Stimulated activated CD8-positive, alpha-beta memory T cell treated with anti-CD3 and anti-CD28 coated beads, Interleukin-7, amount 100 ng/mL, for 1 hour (primary cell): Measurements from ENCODE around the gene OXLD1.
A peak's percentile ranks its signal among the peaks of the same experiment; 100 is the strongest.
"Not testable (repeated sequence)": the region's sequence is repeated elsewhere in the genome, so short reads cannot be mapped to it uniquely, and the experiment has no call there.

Experiments
- DNase-seq, 2 donors: peaks; one replicate each; pipeline ENCODE4 v3.0.0-alpha.2; 2020; ENCODE audit warnings: low read depth in 2 of 2

The OXLD1 gene

GRCh38 chr17:81683584-81684441 lies 17.4 kb upstream of the OXLD1 start, which contains the start of the genes ARL16 and HGS:
Gene ARL16 (minus strand): TSS chr17:81683797. CDS start chr17:81683753, 44 bp downstream.
Gene HGS (plus strand): TSS chr17:81684011. CDS start chr17:81684067, 56 bp downstream.
- DNase-seq, result peak; percentile 93 to 94

- DNase-seq, result no peak
These were observed 16.8 kb upstream of the OXLD1 start for GRCh38 chr17:81683208-81683583.

DNA sequence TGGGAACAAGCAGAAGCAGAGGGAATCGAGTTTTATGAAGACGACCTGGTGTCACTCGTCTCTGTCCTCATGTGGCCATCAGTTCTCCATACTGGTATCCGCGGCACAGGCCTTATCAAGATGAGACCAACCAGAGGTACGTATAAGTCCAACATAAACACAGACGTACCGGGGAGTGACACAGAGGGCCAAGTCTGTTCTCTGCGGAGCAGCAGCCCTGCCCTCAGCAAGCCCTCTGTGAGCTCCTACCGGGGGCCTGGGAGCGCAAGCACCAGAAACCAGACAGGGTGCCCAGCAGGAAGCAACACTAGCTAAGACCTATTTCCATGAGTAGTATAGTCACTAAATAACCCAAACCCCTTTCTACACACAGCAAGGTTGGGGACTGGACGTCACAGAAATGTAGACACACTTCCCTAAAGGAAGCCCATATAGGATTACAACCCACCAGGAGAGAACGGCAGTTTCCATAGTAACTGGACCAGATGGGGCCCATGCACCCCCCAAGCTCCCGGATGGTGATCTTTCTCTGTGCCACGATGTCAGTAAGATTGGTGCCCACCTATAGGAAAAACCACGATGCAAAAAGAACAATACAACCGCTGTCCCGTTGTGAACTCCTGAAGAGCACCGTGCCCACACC lies 16.3 kb upstream of the OXLD1 start:
- no peak for DNase-seq

GRCh38 chr17:81681672-81682071 lies 15.3 kb upstream of the OXLD1 start:
- DNase-seq, result no peak

GRCh38 chr17:81680150-81680549 lies 13.7 kb upstream of the OXLD1 start:
- no peak for DNase-seq

DNA sequence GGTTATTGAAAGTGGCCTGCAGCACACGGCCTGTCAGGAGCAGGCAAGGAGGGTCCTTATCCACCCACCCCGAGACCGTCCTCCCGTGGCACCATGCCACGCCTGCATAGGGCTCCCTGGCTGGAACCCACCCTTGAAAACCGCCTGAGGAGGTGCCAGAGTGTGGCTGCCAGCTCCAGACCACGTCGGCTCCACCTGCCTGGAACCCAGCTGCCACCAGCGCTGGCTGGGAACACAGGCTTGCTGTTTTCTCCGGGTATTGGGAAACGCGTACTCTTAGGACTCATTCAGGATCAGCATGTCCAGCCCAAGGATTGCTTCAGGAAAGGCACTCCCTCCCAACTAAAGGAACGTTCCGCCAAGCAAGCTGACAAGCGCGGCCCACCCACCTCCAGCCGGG lies 10.5 kb upstream of the OXLD1 start:
- no peak for DNase-seq

DNA sequence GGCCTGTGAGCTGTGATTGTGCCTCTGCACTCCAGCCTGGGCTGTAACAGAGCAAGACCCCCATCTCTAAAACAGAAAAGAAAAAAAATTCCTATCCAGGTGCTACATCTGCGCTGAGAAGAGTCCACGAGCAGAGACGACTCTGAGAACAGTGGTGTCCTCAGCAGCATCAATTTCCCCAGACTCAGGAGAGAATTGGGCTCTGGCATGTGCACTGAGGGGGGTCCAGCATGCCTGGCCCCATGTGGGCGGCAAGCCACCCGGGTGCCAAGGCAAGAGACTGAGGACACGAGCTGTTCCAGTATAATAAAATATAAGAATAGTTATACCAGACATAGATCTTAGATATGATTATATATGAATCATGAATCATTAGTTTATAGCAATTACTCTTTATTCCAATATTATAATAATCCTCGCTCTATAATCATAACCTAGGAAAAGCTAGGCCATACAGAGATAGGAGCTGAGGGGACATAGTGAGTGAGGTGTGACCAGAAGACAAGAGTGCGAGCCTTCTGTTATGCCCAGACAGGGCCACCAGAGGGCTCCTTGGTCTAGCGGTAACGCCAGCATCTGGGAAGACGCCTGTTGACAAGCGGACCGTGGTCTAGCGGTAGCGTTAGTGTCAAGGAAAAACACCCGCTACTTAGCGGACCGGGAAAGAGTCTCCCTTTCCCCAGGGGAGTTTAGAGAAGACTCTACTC lies 9.3 kb upstream of the OXLD1 start:
- not testable (repeated sequence) for DNase-seq

- no peak for DNase-seq
These were observed 7.3 kb upstream of the OXLD1 start for GRCh38 chr17:81673561-81674258.

DNA sequence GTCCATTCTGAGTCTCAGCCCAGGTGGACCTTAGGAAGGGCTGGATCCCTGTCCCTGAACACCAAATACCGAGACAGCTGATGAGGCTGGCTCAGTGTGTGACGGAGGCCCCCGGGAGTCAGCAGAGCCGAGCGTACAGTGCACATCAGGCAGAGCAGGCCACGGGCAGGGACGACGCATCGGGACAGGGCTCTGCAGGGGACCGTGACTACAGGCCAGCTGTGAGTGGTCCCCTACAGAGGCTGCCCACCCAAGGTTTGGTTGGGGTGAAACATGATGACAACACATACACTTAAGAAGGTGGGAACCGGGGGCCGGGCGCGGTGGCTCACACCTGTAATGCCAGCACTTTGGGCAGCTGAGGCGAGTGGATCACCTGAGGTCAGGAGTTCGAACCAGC lies 6.5 kb upstream of the OXLD1 start:
- DNase-seq, result no peak

DNA sequence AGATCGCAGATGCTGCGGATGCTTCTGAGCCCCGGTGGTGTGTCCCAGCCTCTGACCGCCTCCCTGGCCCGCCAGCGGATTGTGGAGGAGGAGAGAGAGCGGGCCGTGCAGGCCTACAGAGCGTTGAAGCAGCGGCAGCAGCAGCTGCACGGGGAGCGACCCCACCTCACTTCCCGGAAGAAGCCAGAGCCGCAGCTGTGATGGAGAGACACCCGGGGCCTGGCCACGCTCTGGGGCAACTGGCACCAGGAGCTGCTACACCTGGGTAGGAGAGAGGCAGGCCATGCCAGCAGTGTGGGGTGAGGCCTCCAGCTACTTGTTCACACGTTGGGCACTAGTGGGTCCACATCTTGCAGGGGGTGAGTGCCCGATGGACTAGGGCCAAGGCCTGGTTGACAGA lies 6.1 kb upstream of the OXLD1 start:
- no peak for DNase-seq

- DNase-seq, result no peak
These were observed 1.3 kb upstream of the OXLD1 start for GRCh38 chr17:81667754-81668153.

- DNase-seq, result no peak
These were observed 388 bp downstream of the OXLD1 start for GRCh38 chr17:81666092-81666341.

DNA sequence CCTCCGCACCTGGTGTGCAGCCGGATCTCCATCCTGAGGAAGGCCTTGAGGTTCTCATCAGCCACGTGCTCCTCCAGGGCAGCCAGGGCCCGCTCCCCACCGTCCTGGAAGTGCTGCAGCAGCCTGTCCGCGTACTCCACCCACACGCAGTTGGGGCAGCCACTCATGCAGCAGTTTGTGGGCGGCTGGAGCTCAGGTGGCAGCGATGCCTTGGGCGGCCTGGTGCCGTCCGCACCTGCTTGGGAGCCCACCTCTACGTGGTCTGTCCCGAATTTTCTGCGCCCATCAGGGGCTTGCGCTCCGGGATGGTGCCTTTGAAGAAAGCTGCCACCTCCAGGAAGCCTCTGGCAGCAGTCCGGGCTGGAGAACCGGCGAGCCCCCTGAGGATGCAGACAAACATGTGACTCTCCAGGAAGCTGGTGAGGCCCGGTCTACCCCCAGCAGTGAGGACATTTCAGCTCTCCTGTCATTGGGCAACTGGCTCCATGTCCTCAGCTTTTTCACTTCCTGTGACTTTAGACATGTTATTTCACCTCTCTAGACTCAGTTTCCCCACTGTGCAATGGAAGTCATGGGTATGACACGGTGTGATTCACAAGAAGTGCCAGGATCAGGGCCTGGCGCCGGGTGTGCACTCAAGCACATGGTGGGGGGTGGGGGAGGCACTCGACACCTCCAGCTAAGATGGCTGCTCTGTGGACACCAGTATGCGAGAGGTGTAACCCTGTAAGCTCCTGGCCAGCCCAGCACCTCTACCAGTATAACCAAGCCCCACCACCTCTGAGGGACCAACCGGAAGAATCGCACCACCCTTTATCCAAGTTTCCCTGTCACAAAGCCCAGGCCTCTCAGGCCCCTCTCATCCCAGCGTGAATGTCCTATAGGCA lies 957 bp downstream of the OXLD1 start:
- no peak for DNase-seq

DNA sequence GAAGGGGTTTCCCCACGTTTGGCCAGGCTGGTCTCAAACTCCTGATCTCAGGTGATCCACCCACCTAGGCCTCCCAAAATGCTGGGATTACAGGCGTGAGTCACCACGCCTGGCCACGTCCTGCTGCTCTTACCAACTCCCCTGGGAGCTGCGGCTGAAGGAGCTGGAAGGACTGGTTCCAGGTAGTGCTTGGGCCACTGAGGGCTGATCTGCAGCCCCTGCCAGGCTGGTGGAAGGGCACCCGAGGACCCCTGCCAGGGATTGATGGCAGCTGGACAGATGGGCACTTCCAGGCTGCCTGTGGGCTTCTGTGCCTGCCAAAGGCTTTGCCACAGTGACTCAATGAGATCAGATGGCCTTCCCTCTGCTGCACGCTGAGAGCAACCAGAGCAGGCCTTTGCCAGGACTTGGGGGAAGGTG lies 2.3 kb downstream of the OXLD1 start:
- no peak for DNase-seq

DNA sequence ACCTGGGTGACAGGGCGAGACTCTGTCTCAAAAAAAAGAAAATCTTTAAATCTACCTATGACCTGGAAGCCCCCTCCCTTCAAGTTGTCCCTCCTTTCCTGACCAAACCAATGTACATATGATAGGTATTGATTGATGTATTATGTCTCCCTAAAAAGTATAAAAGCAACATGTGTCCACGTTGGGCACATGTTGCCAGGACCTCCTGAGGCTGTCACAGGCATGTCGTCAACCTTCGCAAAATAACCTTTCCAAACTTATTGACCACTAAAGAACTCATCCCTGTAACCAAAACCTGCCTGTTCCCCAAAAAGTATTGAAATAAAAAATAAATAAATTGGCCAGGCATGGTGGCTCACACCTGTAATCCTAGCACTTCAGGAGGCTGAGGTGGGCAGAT lies 4.4 kb downstream of the OXLD1 start:
- no peak for DNase-seq

GRCh38 chr17:81660441-81660840 lies 6.0 kb downstream of the OXLD1 start:
- DNase-seq, result no peak

- no peak for DNase-seq
These were observed 7.4 kb downstream of the OXLD1 start for GRCh38 chr17:81659038-81659437.

DNA sequence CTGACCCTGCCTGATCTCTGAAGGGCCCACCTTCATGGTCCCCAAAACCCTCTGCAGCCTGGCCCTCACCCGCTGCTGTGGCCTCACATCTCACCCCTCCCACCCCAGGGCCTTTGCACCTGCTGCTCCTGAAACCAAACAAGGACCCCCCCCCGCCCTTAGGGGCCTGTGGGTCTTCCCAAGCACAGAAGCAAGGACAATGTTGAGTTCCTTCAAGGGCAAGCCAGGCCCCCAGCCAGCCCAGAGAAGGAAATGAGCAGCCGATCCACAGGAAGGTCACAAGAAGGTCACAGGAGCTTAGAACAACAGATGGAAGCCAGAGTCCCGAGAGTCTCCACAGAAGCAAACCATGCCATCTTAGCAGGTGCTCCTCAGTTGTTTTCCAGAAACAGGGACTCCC lies 9.6 kb downstream of the OXLD1 start:
- no peak for DNase-seq

- DNase-seq, result no peak
These were observed 10.2 kb downstream of the OXLD1 start, which contains the start of gene PDE6G for GRCh38 chr17:81656118-81656743. Gene PDE6G (minus strand): TSS chr17:81656542. CDS start chr17:81653305, 3,237 bp downstream.

DNA sequence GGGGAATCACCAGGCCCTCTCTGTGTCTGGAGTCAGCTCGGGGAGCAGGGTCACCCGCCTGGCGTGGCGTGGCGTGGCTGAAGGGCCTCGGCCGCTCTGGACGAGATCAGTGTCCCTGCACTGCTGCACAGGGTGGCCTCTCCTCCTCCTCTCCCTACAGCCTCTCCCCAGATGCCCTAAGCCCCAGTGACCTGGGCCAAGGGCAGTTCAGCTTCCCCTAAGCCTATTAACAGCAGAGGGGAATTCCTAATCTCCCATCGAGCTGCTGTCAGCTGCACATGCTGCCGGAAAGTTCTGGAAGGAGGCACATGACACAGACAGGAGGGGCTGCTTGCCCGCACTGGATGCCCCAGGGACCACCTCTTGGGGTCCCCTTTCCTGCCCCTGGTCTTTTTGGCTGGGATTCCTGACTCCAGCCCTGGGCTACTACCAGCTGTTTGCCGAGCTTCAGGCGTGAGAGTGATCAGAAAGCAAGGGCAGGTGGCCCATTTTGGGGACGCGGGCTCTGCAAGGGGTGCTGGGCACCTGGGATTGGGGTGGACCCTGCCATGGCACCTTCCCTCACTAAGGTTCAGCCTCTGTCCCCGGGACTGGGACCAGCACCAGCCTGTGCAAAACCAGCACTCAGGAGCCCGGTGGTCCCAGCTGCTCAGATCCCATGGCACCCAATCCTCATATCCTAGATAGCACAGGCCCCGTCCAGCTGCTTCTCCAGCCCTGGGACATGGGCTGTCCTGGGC lies 10.9 kb downstream of the OXLD1 start:
- no peak for DNase-seq
